ENCODE results near the gene MDFI.
A peak's percentile ranks its signal among the peaks of the same experiment; 100 is the strongest.

Gene MDFI

GRCh38 chr6:41595166-41595565 is 43.1 kb upstream of the MDFI start:
- H3K36me3 ChIP-seq (ENCODE audit: control insufficient read depth in 5 of 5, insufficient read depth in 5 of 5, low read length in 5 of 5) = peaks cover 0 to 65% (median 41%) of the 10 kb centered on the region in 5 donors
- no peak overlapping the region for H3K4me3 ChIP-seq (ENCODE audit: low read depth in 1 of 5, low read length in 5 of 5)
- no peaks in the 10 kb centered on the region for H3K27me3 ChIP-seq (ENCODE audit: control insufficient read depth in 5 of 5, insufficient read depth in 4 of 5, low read length in 5 of 5)
- no peaks in the 10 kb centered on the region for H3K9me3 ChIP-seq (ENCODE audit: control insufficient read depth in 5 of 5, low read length in 5 of 5)
- H3K27ac ChIP-seq (ENCODE audit: low read depth, low read length) = no peak overlapping the region
- H3K4me1 ChIP-seq (ENCODE audit: control insufficient read depth in 5 of 5, insufficient read depth in 5 of 5, low read length in 5 of 5) = peaks cover 0 to 2% (median under 1%) of the 10 kb centered on the region in 5 donors
- no peak overlapping the region for H3K9ac ChIP-seq (ENCODE audit: low read length in 5 of 5)

- peaks cover 0 to 58% (median 31%) of the 10 kb centered on the region in 5 donors for H3K36me3 ChIP-seq (ENCODE audit: control insufficient read depth in 5 of 5, insufficient read depth in 5 of 5, low read length in 5 of 5)
- no peaks in the 10 kb centered on the region for H3K27me3 ChIP-seq (ENCODE audit: control insufficient read depth in 5 of 5, insufficient read depth in 4 of 5, low read length in 5 of 5)
- H3K9me3 ChIP-seq (ENCODE audit: control insufficient read depth in 5 of 5, low read length in 5 of 5) = no peaks in the 10 kb centered on the region
- H3K4me1 ChIP-seq (ENCODE audit: control insufficient read depth in 5 of 5, insufficient read depth in 5 of 5, low read length in 5 of 5) = peaks cover 0 to 13% (median 2%) of the 10 kb centered on the region in 5 donors
- no peak overlapping the region for H3K27ac ChIP-seq (ENCODE audit: low read depth, low read length)
- H3K4me3 ChIP-seq (ENCODE audit: low read depth in 1 of 5, low read length in 5 of 5) = no peak overlapping the region
- H3K9ac ChIP-seq (ENCODE audit: low read length in 5 of 5) = no peak overlapping the region
Measured at GRCh38 chr6:41596096-41596685, 42.1 kb upstream of the MDFI start.

GRCh38 chr6:41596807-41597206 is 41.5 kb upstream of the MDFI start:
- H3K4me3 ChIP-seq (ENCODE audit: low read depth in 1 of 5, low read length in 5 of 5) = no peak overlapping the region
- H3K27ac ChIP-seq (ENCODE audit: low read depth, low read length) = no peak overlapping the region
- no peak overlapping the region for H3K9ac ChIP-seq (ENCODE audit: low read length in 5 of 5)
- H3K4me1 ChIP-seq (ENCODE audit: control insufficient read depth in 5 of 5, insufficient read depth in 5 of 5, low read length in 5 of 5) = peaks cover 0 to 18% (median 2%) of the 10 kb centered on the region in 5 donors
- H3K9me3 ChIP-seq (ENCODE audit: control insufficient read depth in 5 of 5, low read length in 5 of 5) = no peaks in the 10 kb centered on the region
- no peaks in the 10 kb centered on the region for H3K27me3 ChIP-seq (ENCODE audit: control insufficient read depth in 5 of 5, insufficient read depth in 4 of 5, low read length in 5 of 5)
- H3K36me3 ChIP-seq (ENCODE audit: control insufficient read depth in 5 of 5, insufficient read depth in 5 of 5, low read length in 5 of 5) = peaks cover 0 to 52% (median 26%) of the 10 kb centered on the region in 5 donors

- no peak overlapping the region for H3K4me3 ChIP-seq (ENCODE audit: low read depth in 1 of 5, low read length in 5 of 5)
- peaks cover 0 to 52% (median 26%) of the 10 kb centered on the region in 5 donors for H3K36me3 ChIP-seq (ENCODE audit: control insufficient read depth in 5 of 5, insufficient read depth in 5 of 5, low read length in 5 of 5)
- no peaks in the 10 kb centered on the region for H3K27me3 ChIP-seq (ENCODE audit: control insufficient read depth in 5 of 5, insufficient read depth in 4 of 5, low read length in 5 of 5)
- no peak overlapping the region for H3K27ac ChIP-seq (ENCODE audit: low read depth, low read length)
- no peaks in the 10 kb centered on the region for H3K9me3 ChIP-seq (ENCODE audit: control insufficient read depth in 5 of 5, low read length in 5 of 5)
- peaks cover 0 to 24% (median 8%) of the 10 kb centered on the region in 5 donors for H3K4me1 ChIP-seq (ENCODE audit: control insufficient read depth in 5 of 5, insufficient read depth in 5 of 5, low read length in 5 of 5)
- H3K9ac ChIP-seq (ENCODE audit: low read length in 5 of 5) = no peak overlapping the region
Measured at GRCh38 chr6:41597246-41598000, 40.8 kb upstream of the MDFI start.

GRCh38 chr6:41598670-41599014 is 39.6 kb upstream of the MDFI start:
- H3K9ac ChIP-seq (ENCODE audit: low read length in 5 of 5) = no peak overlapping the region
- no peaks in the 10 kb centered on the region for H3K27me3 ChIP-seq (ENCODE audit: control insufficient read depth in 5 of 5, insufficient read depth in 4 of 5, low read length in 5 of 5)
- no peak overlapping the region for H3K4me3 ChIP-seq (ENCODE audit: low read depth in 1 of 5, low read length in 5 of 5)
- H3K36me3 ChIP-seq (ENCODE audit: control insufficient read depth in 5 of 5, insufficient read depth in 5 of 5, low read length in 5 of 5) = peaks cover 0 to 49% (median 26%) of the 10 kb centered on the region in 5 donors
- H3K9me3 ChIP-seq (ENCODE audit: control insufficient read depth in 5 of 5, low read length in 5 of 5) = no peaks in the 10 kb centered on the region
- no peak overlapping the region for H3K27ac ChIP-seq (ENCODE audit: low read depth, low read length)
- H3K4me1 ChIP-seq (ENCODE audit: control insufficient read depth in 5 of 5, insufficient read depth in 5 of 5, low read length in 5 of 5) = peaks cover 0 to 33% (median 20%) of the 10 kb centered on the region in 5 donors

GRCh38 chr6:41599015-41599851 is 39.0 kb upstream of the MDFI start:
- no peaks in the 10 kb centered on the region for H3K9me3 ChIP-seq (ENCODE audit: control insufficient read depth in 5 of 5, low read length in 5 of 5)
- no peak overlapping the region for H3K27ac ChIP-seq (ENCODE audit: low read depth, low read length)
- H3K4me1 ChIP-seq (ENCODE audit: control insufficient read depth in 5 of 5, insufficient read depth in 5 of 5, low read length in 5 of 5) = peaks cover 0 to 37% (median 20%) of the 10 kb centered on the region in 5 donors
- H3K9ac ChIP-seq (ENCODE audit: low read length in 5 of 5) = no peak overlapping the region
- no peak overlapping the region for H3K4me3 ChIP-seq (ENCODE audit: low read depth in 1 of 5, low read length in 5 of 5)
- H3K27me3 ChIP-seq (ENCODE audit: control insufficient read depth in 5 of 5, insufficient read depth in 4 of 5, low read length in 5 of 5) = no peaks in the 10 kb centered on the region
- peaks cover 0 to 43% (median 26%) of the 10 kb centered on the region in 5 donors for H3K36me3 ChIP-seq (ENCODE audit: control insufficient read depth in 5 of 5, insufficient read depth in 5 of 5, low read length in 5 of 5)

GRCh38 chr6:41599852-41600445 is 38.3 kb upstream of the MDFI start:
- Histone ChIP-seq H3K4me3 (ENCODE audit: low read depth in 1 of 5, low read length in 5 of 5) (no peak overlapping the region), H3K36me3 (ENCODE audit: control insufficient read depth in 5 of 5, insufficient read depth in 5 of 5, low read length in 5 of 5) (peaks cover 0 to 36% (median 26%) of the 10 kb centered on the region in 5 donors), H3K27ac (ENCODE audit: low read depth, low read length) (no peak overlapping the region), H3K27me3 (ENCODE audit: control insufficient read depth in 5 of 5, insufficient read depth in 4 of 5, low read length in 5 of 5) (no peaks in the 10 kb centered on the region), H3K4me1 (ENCODE audit: control insufficient read depth in 5 of 5, insufficient read depth in 5 of 5, low read length in 5 of 5) (peaks cover 0 to 38% (median 20%) of the 10 kb centered on the region in 5 donors), H3K9me3 (ENCODE audit: control insufficient read depth in 5 of 5, low read length in 5 of 5) (no peaks in the 10 kb centered on the region), H3K9ac (ENCODE audit: low read length in 5 of 5) (no peak overlapping the region)

GRCh38 chr6:41600499-41601247 is 37.6 kb upstream of the MDFI start:
- Histone ChIP-seq H3K27me3 (ENCODE audit: control insufficient read depth in 5 of 5, insufficient read depth in 4 of 5, low read length in 5 of 5) (no peaks in the 10 kb centered on the region), H3K9me3 (ENCODE audit: control insufficient read depth in 5 of 5, low read length in 5 of 5) (no peaks in the 10 kb centered on the region), H3K9ac (ENCODE audit: low read length in 5 of 5) (peak overlapping the region in 1 of 5 donors; percentile 47), H3K4me3 (ENCODE audit: low read depth in 1 of 5, low read length in 5 of 5) (no peak overlapping the region), H3K4me1 (ENCODE audit: control insufficient read depth in 5 of 5, insufficient read depth in 5 of 5, low read length in 5 of 5) (peaks cover 0 to 38% (median 20%) of the 10 kb centered on the region in 5 donors), H3K36me3 (ENCODE audit: control insufficient read depth in 5 of 5, insufficient read depth in 5 of 5, low read length in 5 of 5) (peaks cover 0 to 33% (median 23%) of the 10 kb centered on the region in 5 donors), H3K27ac (ENCODE audit: low read depth, low read length) (no peak overlapping the region)

GRCh38 chr6:41601248-41601549 is 37.1 kb upstream of the MDFI start:
- Histone ChIP-seq H3K27ac (ENCODE audit: low read depth, low read length) (no peak overlapping the region), H3K27me3 (ENCODE audit: control insufficient read depth in 5 of 5, insufficient read depth in 4 of 5, low read length in 5 of 5) (no peaks in the 10 kb centered on the region), H3K9ac (ENCODE audit: low read length in 5 of 5) (no peak overlapping the region), H3K4me1 (ENCODE audit: control insufficient read depth in 5 of 5, insufficient read depth in 5 of 5, low read length in 5 of 5) (peaks cover 0 to 38% (median 20%) of the 10 kb centered on the region in 5 donors), H3K9me3 (ENCODE audit: control insufficient read depth in 5 of 5, low read length in 5 of 5) (no peaks in the 10 kb centered on the region), H3K36me3 (ENCODE audit: control insufficient read depth in 5 of 5, insufficient read depth in 5 of 5, low read length in 5 of 5) (peaks cover 0 to 29% (median 18%) of the 10 kb centered on the region in 5 donors), H3K4me3 (ENCODE audit: low read depth in 1 of 5, low read length in 5 of 5) (no peak overlapping the region)

All from subcutaneous abdominal adipose tissue (tissue), 5 donors.